Activated naive CD4-positive, alpha-beta T cell treated with anti-CD3 and anti-CD28 coated beads, Interleukin-2, amount 10 ng/mL, durations not matched to agents 7 days and 5 days (primary cell): Measurements from ENCODE around the gene SLC23A3.

Experiments used
- CTCF ChIA-PET: fragments of 350-600 bp; sonication (Branson Sonifier 250); formaldehyde crosslinking; loops from one replicate; lab custom pipeline; 2021; ENCODE audit warnings: antibody characterized with exemption; lab: Charles Lee
- DNase-seq: peaks from one replicate; pipeline ENCODE4 v3.0.0-alpha.2; 2020
- H3K27ac Mint-ChIP-seq: one replicate; pipeline ENCODE4 v1.8.0; 2021; ENCODE audit warnings: mild to moderate bottlenecking, moderate library complexity, mixed read lengths
- H3K27me3 Mint-ChIP-seq: one replicate; pipeline ENCODE4 v1.8.0; 2021; ENCODE audit warnings: mild to moderate bottlenecking, mixed read lengths
- H3K36me3 Mint-ChIP-seq: one replicate; pipeline ENCODE4 v1.8.0; 2021; ENCODE audit warnings: mixed read lengths
- H3K4me1 Mint-ChIP-seq: one replicate; pipeline ENCODE4 v1.8.0; 2021; ENCODE audit warnings: mixed read lengths
- H3K4me3 Mint-ChIP-seq: one replicate; pipeline ENCODE4 v1.8.0; 2021; ENCODE audit warnings: mild to moderate bottlenecking, moderate library complexity, mixed read lengths
- H3K9me3 Mint-ChIP-seq: one replicate; pipeline ENCODE4 v1.8.0; 2021; ENCODE audit warnings: mixed read lengths

Gene SLC23A3

GRCh38 chr2:219163156-219163555 is 6.7 kb downstream of the SLC23A3 start:
- Mint-ChIP-seq H3K27me3 (no peaks in the 10 kb centered on the region), H3K4me1 (peaks cover 27% of the 10 kb centered on the region), H3K9me3 (no peaks in the 10 kb centered on the region), H3K4me3 (no peak overlapping the region), H3K27ac (no peak overlapping the region), H3K36me3 (peaks cover under 1% of the 10 kb centered on the region)
- DNase-seq, result no peak
- CTCF ChIA-PET, result interaction anchor here (0.7 to 2.1 kb wide), 2 partner anchors 9 to 132 kb away, joined by 4 to 9 read pairs; no protein-coding TSS in a partner anchor

GRCh38 chr2:219161097-219161496 is 8.7 kb downstream of the SLC23A3 start:
- no peak for DNase-seq
- Mint-ChIP-seq H3K27me3 (no peaks in the 10 kb centered on the region), H3K27ac (no peak overlapping the region), H3K9me3 (no peaks in the 10 kb centered on the region), H3K36me3 (peaks cover 13% of the 10 kb centered on the region), H3K4me3 (peak overlapping the region; percentile 90), H3K4me1 (peaks cover 27% of the 10 kb centered on the region)
- CTCF ChIA-PET, result interaction anchor here (3.2 to 3.9 kb wide), 2 partner anchors 10 to 132 kb away, joined by 18 to 50 read pairs; partner anchors contain the start of gene SLC23A3

- peaks cover 27% of the 10 kb centered on the region for H3K4me1 Mint-ChIP-seq
- H3K4me3 Mint-ChIP-seq, result peak within 1 kb of the TSS; percentile 90
- H3K9me3 Mint-ChIP-seq, result no peaks in the 10 kb centered on the region
- peaks cover 13% of the 10 kb centered on the region for H3K36me3 Mint-ChIP-seq
- CTCF ChIA-PET, result interaction anchor here (0.8 to 7.3 kb wide), 20 partner anchors 11 to 370 kb away, joined by 3 to 50 read pairs (median 9); partner anchors contain the start of genes ANKZF1, ATG9A, CNPPD1 and CRYBA2
- H3K27ac Mint-ChIP-seq, result peak within 1 kb of the TSS; percentile 97
- peak; percentile 95 for DNase-seq
- H3K27me3 Mint-ChIP-seq, result no peaks in the 10 kb centered on the region
Measured at GRCh38 chr2:219160186-219161017, 9.4 kb downstream of the SLC23A3 start, which contains the start of gene NHEJ1. NHEJ1 (minus strand) TSS chr2:219160815; CDS start chr2:219158362, 2,453 bp downstream.

- Mint-ChIP-seq H3K4me1 (peaks cover 27% of the 10 kb centered on the region), H3K9me3 (no peaks in the 10 kb centered on the region), H3K4me3 (peak overlapping the region; percentile 90), H3K36me3 (peaks cover 13% of the 10 kb centered on the region), H3K27ac (peak overlapping the region; percentile 97), H3K27me3 (no peaks in the 10 kb centered on the region)
- no peak for DNase-seq
- CTCF ChIA-PET, result interaction anchor here (0.8 to 7.3 kb wide), 24 partner anchors 11 to 370 kb away, joined by 3 to 50 read pairs (median 6); partner anchors contain the start of genes ANKZF1, ATG9A, CNPPD1 and CRYBA2
Measured at GRCh38 chr2:219159771-219160185, 10.1 kb downstream of the SLC23A3 start.

GRCh38 chr2:219158586-219158985 is 11.2 kb downstream of the SLC23A3 start:
- H3K36me3 Mint-ChIP-seq, result peaks cover 13% of the 10 kb centered on the region
- CTCF ChIA-PET, result interaction anchor here (0.9 to 7.3 kb wide), 18 partner anchors 13 to 195 kb away, joined by 3 to 50 read pairs (median 9); partner anchors contain the start of genes CRYBA2, IHH, SLC23A3 and ZFAND2B
- H3K4me3 Mint-ChIP-seq, result no peak overlapping the region
- H3K27ac Mint-ChIP-seq, result no peak overlapping the region
- peaks cover 27% of the 10 kb centered on the region for H3K4me1 Mint-ChIP-seq
- no peak for DNase-seq
- no peaks in the 10 kb centered on the region for H3K9me3 Mint-ChIP-seq
- H3K27me3 Mint-ChIP-seq, result no peaks in the 10 kb centered on the region

GRCh38 chr2:219158025-219158424 is 11.8 kb downstream of the SLC23A3 start:
- CTCF ChIA-PET, result interaction anchor here (0.9 to 7.3 kb wide), 16 partner anchors 14 to 196 kb away, joined by 3 to 70 read pairs (median 7); partner anchors contain the start of genes CRYBA2, IHH and ZFAND2B
- DNase-seq, result no peak
- H3K27me3 Mint-ChIP-seq, result no peaks in the 10 kb centered on the region
- no peak overlapping the region for H3K27ac Mint-ChIP-seq
- no peaks in the 10 kb centered on the region for H3K9me3 Mint-ChIP-seq
- peaks cover 14% of the 10 kb centered on the region for H3K36me3 Mint-ChIP-seq
- H3K4me3 Mint-ChIP-seq, result no peak overlapping the region
- peaks cover 27% of the 10 kb centered on the region for H3K4me1 Mint-ChIP-seq

GRCh38 chr2:219157396-219157795 is 12.4 kb downstream of the SLC23A3 start:
- Mint-ChIP-seq H3K27me3 (no peaks in the 10 kb centered on the region), H3K27ac (no peak overlapping the region), H3K36me3 (peaks cover 14% of the 10 kb centered on the region), H3K9me3 (no peaks in the 10 kb centered on the region), H3K4me1 (peaks cover 27% of the 10 kb centered on the region), H3K4me3 (no peak overlapping the region)
- no peak for DNase-seq
- CTCF ChIA-PET, result interaction anchor here (0.6 to 7.3 kb wide), 13 partner anchors 13 to 178 kb away, joined by 3 to 70 read pairs (median 7); partner anchors contain the start of genes CRYBA2, IHH and ZFAND2B

- Mint-ChIP-seq H3K27ac (no peak overlapping the region), H3K9me3 (no peaks in the 10 kb centered on the region), H3K36me3 (peaks cover 17% of the 10 kb centered on the region), H3K4me3 (no peak overlapping the region), H3K27me3 (no peaks in the 10 kb centered on the region), H3K4me1 (peaks cover 15% of the 10 kb centered on the region)
- peak; percentile 41 for DNase-seq
- CTCF ChIA-PET, result interaction anchor here (0.6 to 7.3 kb wide), 27 partner anchors 10 to 280 kb away, joined by 3 to 70 read pairs (median 4); partner anchors contain the start of genes CRYBA2 and IHH
Measured at GRCh38 chr2:219155054-219155644, 14.7 kb downstream of the SLC23A3 start.

GRCh38 chr2:219149667-219150066 is 20.2 kb downstream of the SLC23A3 start:
- H3K4me3 Mint-ChIP-seq, result no peak overlapping the region
- peaks cover 19% of the 10 kb centered on the region for H3K36me3 Mint-ChIP-seq
- no peaks in the 10 kb centered on the region for H3K4me1 Mint-ChIP-seq
- no peak overlapping the region for H3K27ac Mint-ChIP-seq
- H3K9me3 Mint-ChIP-seq, result no peaks in the 10 kb centered on the region
- no peaks in the 10 kb centered on the region for H3K27me3 Mint-ChIP-seq
- CTCF ChIA-PET, result interaction anchor here (5.7 kb wide), 1 partner anchor 91 kb away, joined by 47 read pairs; the partner anchor contains the start of gene IHH
- no peak for DNase-seq

GRCh38 chr2:219142329-219142728 is 27.5 kb downstream of the SLC23A3 start:
- no peak overlapping the region for H3K27ac Mint-ChIP-seq
- CTCF ChIA-PET, result no interaction called here

GRCh38 chr2:219140722-219141121 is 29.1 kb downstream of the SLC23A3 start:
- H3K27ac Mint-ChIP-seq, result no peak overlapping the region
- no peaks in the 10 kb centered on the region for H3K9me3 Mint-ChIP-seq
- no peak for DNase-seq
- no peaks in the 10 kb centered on the region for H3K4me1 Mint-ChIP-seq
- H3K27me3 Mint-ChIP-seq, result no peaks in the 10 kb centered on the region
- peaks cover 29% of the 10 kb centered on the region for H3K36me3 Mint-ChIP-seq
- CTCF ChIA-PET, result interaction anchor here (1.2 kb wide), 1 partner anchor 111 kb away, joined by 4 read pairs; no protein-coding TSS in a partner anchor
- H3K4me3 Mint-ChIP-seq, result no peak overlapping the region

More at GRCh38 chr2:219142329-219142728, 27.5 kb downstream of the SLC23A3 start:
- Mint-ChIP-seq H3K36me3 (peaks cover 36% of the 10 kb centered on the region), H3K4me3 (no peak overlapping the region), H3K9me3 (no peaks in the 10 kb centered on the region), H3K4me1 (no peaks in the 10 kb centered on the region), H3K27me3 (no peaks in the 10 kb centered on the region)
- DNase-seq, result no peak

- CTCF ChIA-PET, result interaction anchor here (1.0 to 1.3 kb wide), 4 partner anchors 14 to 161 kb away, joined by 3 to 7 read pairs (median 4); no protein-coding TSS in a partner anchor
- H3K4me1 Mint-ChIP-seq, result no peaks in the 10 kb centered on the region
- no peaks in the 10 kb centered on the region for H3K9me3 Mint-ChIP-seq
- H3K27me3 Mint-ChIP-seq, result no peaks in the 10 kb centered on the region
- no peak overlapping the region for H3K27ac Mint-ChIP-seq
- H3K36me3 Mint-ChIP-seq, result peaks cover 1% of the 10 kb centered on the region
- no peak overlapping the region for H3K4me3 Mint-ChIP-seq
- no peak for DNase-seq
Measured at GRCh38 chr2:219133976-219134375, 35.9 kb downstream of the SLC23A3 start.

- H3K27ac Mint-ChIP-seq, result no peak overlapping the region
- no peaks in the 10 kb centered on the region for H3K9me3 Mint-ChIP-seq
- CTCF ChIA-PET, result interaction anchor here (0.8 to 2.0 kb wide), 6 partner anchors 12 to 122 kb away, joined by 3 to 8 read pairs (median 3); no protein-coding TSS in a partner anchor
- no peaks in the 10 kb centered on the region for H3K4me1 Mint-ChIP-seq
- DNase-seq, result no peak
- no peaks in the 10 kb centered on the region for H3K27me3 Mint-ChIP-seq
- H3K4me3 Mint-ChIP-seq, result no peak overlapping the region
- no peaks in the 10 kb centered on the region for H3K36me3 Mint-ChIP-seq
Measured at GRCh38 chr2:219131744-219132143, 38.1 kb downstream of the SLC23A3 start.
